GM21381 (cell line): ENCODE measurements around the gene CSNK2B.

Source experiments
- ATAC-seq: cut with Tn5 transposase; IDR thresholded peaks from one replicate; pipeline ENCODE4 v1.9.1; 2021; ENCODE audit warnings: mild to moderate bottlenecking, moderate library complexity; ENCODE audit not compliant: unreplicated experiment

The CSNK2B gene

DNA sequence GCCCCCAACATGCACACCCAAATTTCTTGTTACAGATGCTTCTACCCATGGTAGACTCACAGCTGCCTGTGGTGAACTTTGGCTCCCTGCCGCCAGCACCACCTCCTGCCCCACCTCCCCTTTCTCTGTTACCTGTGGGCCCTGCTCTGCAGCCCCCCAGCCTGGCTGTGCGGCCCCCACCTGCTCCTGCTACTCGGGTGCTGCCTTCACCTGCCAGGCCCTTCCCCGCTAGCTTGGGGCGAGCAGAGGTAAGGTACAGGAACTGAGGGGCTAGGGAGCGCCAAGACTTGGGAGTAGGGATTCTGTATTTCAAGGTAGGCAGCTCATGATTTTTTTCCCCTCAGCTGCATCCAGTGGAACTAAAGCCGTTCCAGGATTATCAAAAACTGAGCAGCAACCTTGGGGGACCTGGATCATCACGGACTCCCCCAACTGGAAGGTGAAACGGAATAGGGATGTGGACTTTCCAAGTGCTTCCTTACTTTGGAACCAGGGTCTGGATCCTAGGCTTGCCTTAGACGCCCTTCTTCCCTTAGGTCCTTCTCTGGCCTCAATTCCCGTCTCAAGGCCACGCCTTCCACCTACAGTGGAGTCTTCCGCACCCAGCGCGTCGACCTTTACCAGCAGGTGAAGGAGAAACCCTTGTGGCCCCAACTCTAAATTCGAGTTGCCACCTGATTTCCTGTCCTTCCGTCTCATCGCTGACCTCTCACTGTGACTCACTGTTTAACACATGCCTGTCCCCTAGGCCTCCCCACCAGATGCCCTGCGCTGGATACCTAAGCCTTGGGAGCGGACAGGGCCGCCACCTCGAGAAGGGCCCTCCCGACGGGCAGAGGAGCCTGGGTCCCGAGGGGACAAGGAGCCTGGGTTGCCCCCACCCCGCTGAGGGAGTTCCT lies 28.9 kb upstream of the CSNK2B start:
- no peak for ATAC-seq

DNA sequence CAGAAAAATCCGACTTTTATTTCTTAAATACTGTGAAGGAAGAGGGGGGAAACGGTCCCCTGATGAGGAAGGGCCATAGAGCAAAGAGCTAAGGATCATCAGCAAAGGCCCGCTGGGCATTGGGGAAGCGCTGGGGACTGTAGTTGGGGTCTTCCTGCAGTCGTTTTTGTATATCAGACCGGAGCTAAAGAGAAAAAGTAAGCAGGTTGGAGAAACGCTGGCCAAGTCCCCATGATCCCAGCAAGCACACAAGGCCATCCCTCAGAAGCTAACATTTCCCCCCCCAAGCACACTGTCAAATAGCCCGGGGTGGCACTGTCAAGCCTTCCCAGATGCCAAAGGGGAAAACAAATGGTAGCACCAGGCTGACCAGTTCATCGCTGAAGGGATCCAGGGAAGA lies 26.8 kb upstream of the CSNK2B start:
- ATAC-seq: no peak

DNA sequence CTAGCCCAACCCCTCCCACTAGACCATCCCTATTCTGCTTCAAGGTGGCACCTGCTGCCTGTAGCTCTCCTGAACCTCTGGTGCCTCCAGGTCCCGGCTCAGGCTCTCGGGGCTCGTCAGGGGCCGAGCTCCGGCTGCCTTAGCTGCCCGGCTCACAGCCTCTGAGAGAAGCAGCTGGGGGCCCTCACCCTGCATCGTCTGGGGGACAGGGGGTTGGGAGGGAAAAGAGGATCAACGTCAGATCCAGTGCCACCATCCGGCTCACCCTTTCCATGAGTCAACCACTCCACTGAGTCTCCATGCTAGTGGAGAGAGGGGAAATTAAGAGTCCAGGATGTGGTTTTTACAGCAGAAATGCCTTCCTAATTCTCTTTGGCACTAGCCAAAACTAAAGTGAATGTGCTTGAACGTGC lies 26.4 kb upstream of the CSNK2B start:
- no peak for ATAC-seq

DNA sequence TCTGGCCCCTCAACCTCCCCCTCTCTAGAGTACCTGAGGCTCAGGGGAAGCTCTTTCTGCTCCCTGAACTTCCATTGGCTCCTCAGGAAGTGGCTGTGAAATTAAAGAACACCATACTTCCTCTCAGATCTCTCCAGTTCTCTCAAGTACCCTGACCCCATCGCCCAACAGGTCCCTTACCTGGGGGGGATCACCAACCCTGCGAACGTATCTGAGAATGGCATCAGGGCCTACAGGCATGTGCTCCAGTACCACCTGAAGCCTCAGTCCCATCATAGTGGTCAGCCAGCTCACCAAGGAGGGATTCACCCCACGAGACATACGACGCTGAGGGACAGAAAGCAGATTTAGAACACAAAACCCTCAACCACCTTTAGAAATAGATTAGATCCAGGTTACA lies 25.3 kb upstream of the CSNK2B start:
- ATAC-seq: no peak

GRCh38 chr6:31641370-31641769 lies 24.5 kb upstream of the CSNK2B start:
- ATAC-seq: no peak

- ATAC-seq: no peak
These were observed 22.9 kb upstream of the CSNK2B start for GRCh38 chr6:31642798-31643570.

GRCh38 chr6:31643818-31644454 lies 21.9 kb upstream of the CSNK2B start:
- ATAC-seq: no peak

GRCh38 chr6:31645325-31645724 lies 20.6 kb upstream of the CSNK2B start:
- ATAC-seq: no peak

- peak; percentile 28 for ATAC-seq
These were observed 14.2 kb upstream of the CSNK2B start for GRCh38 chr6:31651602-31652191.

- peak; percentile 54 for ATAC-seq
These were observed 12.8 kb upstream of the CSNK2B start for GRCh38 chr6:31652925-31653724.

DNA sequence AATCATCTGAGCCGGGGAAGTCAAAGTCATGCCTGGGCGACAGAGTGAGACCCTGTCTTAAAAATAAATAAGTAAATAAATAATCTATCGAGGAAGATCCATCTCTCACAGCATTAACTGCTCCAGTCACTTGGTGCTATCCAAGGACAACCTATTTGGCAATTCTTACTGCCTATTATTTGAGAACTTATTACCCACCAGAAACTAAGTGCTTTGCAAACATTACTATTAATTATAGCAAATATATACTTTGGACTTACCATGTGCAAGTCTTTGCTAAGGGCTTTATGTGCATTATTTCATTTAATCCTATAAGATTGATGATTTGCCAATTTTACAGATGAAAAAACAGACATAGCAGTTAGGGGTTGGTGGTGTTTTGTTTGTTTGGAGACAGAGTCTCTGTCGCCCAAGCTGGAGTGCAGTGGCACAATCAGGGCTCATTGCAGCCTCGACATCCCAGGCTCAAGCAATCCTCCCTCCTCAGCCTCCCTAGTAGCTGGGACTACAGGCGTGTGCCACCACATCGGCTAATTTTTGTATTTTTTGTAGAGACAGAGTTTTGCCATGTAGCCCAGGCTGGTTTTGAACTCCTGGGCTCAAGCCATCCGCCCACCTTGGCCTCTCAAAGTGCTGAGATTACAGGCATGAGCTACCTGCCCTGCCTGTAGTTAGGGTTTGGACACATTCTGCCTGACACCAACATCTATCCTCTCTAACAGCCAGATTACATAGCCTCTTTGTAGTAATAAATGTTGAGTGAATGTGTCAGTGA lies 11.1 kb upstream of the CSNK2B start:
- no peak for ATAC-seq

GRCh38 chr6:31655349-31656237 lies 10.3 kb upstream of the CSNK2B start, which contains the start of gene APOM:
Gene APOM, plus strand, starts transcription at chr6:31655894. Its CDS starts 73 bp downstream, at chr6:31655967.
- ATAC-seq: no peak

- ATAC-seq: no peak
These were observed 8.3 kb upstream of the CSNK2B start for GRCh38 chr6:31657406-31658157.

DNA sequence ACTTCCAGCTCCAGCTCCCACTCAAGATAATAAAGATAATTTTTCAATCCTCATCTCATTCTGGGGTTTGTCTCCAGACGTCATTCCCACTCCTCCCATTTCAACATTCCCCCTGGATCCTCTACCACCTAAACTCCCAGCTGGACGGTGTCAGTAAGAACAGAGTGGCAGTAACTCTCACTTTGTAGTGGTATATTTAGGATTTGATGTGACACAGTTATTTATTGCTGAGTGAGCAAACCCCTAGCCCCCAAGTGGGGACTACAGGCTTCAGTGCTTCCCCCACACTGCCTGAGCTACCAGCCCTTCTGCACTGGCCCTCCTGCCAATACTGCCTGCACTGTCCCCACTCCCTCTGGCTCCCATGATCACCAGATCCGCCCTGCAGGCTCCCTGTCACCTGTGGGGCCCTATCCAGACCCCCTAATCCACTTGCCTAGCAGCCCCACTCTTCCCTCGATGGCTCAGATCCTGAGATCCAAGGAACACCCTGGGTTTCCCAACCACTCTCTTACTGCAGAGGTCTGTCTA lies 7.7 kb upstream of the CSNK2B start:
- no peak for ATAC-seq

- ATAC-seq: no peak
These were observed 6.8 kb upstream of the CSNK2B start for GRCh38 chr6:31658983-31659648.

GRCh38 chr6:31659649-31660380 lies 6.1 kb upstream of the CSNK2B start:
- ATAC-seq: no peak
